GM12865 (cell line): ENCODE data around the gene ZC3H18.

Experiments used
- DNase-seq: peaks from one replicate; pipeline ENCODE4 v3.0.0; 2010; ENCODE audit warnings: low read depth
- H3K4me3 ChIP-seq: 2 replicates; pipeline ENCODE4 v1.5.1; 2011; ENCODE audit warnings: mild to moderate bottlenecking, low read depth, low read length, control low read depth
- TF ChIP-seq, protein P1 (sequence below): IDR thresholded peaks from 2 replicates; pipeline ENCODE4 v1.5.1; 2011; ENCODE audit warnings: low read length, control low read depth, low read depth, inconsistent platforms; ENCODE audit not compliant: insufficient read depth; ENCODE audit errors: missing control alignments

The ZC3H18 gene

DNA sequence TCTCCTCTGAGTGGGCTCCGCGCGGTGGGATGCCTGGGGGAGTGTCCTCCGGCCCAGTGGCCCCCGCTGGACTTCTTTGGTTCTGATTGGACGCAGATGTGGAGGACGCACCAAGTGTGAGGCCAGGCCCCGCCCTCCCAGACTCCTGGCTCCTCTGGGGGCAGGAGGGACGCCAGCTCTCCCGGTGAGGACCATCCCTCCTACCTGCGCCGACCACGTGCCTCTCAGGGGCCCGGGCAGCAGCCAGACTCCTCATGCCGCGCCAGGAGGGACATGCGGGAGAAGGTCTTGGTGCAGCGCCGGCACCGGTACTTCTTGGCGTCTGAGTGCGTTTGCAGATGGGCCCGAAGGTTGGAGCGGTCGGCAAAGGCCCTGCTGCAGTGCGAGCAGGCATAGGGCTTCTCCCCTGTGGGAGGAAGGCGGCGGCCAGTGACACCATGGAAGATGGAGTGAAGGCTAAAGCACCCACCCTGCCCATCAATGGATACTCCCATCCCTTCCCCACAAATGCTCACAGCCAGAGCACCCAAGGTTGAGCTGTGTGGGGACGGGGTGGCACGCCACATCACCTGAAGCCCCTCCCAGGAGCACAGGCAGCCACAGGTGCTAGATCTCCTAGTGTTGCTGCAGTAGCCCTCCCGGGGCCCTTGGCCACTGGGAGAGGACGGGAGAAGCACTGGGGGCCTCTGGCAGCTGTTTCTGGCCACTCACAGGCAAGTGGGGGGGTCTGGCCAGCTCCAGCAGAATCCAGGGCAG, 108.2 kb downstream of the ZC3H18 start:
- H3K4me3 ChIP-seq, result no peak overlapping the region
- no peak for DNase-seq
- TF ChIP-seq, protein P1, sequence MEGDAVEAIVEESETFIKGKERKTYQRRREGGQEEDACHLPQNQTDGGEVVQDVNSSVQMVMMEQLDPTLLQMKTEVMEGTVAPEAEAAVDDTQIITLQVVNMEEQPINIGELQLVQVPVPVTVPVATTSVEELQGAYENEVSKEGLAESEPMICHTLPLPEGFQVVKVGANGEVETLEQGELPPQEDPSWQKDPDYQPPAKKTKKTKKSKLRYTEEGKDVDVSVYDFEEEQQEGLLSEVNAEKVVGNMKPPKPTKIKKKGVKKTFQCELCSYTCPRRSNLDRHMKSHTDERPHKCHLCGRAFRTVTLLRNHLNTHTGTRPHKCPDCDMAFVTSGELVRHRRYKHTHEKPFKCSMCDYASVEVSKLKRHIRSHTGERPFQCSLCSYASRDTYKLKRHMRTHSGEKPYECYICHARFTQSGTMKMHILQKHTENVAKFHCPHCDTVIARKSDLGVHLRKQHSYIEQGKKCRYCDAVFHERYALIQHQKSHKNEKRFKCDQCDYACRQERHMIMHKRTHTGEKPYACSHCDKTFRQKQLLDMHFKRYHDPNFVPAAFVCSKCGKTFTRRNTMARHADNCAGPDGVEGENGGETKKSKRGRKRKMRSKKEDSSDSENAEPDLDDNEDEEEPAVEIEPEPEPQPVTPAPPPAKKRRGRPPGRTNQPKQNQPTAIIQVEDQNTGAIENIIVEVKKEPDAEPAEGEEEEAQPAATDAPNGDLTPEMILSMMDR, result no peak

DNA sequence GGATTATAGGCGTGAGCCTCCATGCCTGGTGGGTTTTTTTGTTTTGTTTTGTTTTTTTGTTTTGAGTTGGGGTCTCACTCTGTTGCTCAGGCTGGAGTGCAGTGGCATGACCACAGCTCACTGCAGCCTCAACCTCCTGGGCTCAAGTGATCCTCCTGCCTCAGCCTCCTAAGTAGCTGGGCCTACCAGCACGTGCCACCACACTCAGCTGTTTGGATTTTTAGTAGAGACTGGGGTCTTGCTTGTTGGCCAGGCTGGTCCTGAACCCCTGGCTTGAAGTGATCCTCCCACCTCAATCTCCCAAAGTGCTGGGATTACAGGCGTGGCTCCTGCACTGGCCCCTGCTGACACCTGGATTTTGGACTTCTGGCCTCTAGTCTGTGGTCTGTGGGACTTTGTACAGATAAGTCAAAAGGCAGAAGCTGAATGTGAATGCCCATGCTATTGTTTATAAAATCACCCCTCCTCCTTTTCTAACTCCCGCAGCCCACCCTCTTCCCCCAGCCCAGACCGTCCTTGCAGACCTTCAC, 110.4 kb downstream of the ZC3H18 start:
- TF ChIP-seq, protein P1, result no peak
- peak overlapping the region; percentile 39 for H3K4me3 ChIP-seq
- DNase-seq, result no peak

DNA sequence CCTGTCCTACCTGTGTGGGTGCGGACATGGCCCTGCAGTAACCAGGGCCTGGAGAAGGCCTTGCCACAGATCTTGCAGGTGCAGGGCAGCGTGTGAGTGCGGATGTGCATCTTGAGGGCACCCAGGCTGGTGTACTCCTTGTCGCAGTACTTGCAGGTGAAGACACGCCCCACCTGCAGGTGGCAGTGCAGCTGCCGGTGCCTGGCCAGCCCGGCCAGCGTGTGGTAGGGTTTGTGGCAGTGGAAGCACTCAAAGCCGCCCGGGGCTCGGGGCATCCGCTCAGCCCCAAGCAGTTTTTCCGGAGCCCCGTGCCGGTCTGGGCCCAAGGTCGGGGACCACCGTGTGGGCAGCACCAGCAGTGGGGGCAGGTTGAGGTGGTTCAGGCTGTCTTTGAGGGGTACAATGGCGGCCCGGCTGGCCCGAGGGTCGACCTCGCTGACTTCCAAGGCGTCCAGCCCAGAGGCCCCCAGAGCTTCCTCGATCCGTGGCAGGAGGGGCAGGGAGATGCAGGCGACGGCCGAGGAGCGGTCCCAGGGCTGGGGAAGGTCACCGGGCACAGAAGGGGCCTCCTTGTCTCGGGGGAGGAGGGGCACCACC, 111.0 kb downstream of the ZC3H18 start:
- TF ChIP-seq, protein P1, result peak; percentile 75
- peak; percentile 91 for DNase-seq
- H3K4me3 ChIP-seq, result peak overlapping the region; percentile 39
